ENCODE results near the gene CEP290.

- TF ChIP-seq CTCF (IDR thresholded peaks at IDR 0.05; ENCODE audit: low read depth, low read length): no peak
- no peak for TF ChIP-seq EZH2phosphoT487 (IDR thresholded peaks at IDR 0.05; ENCODE audit: low read depth)
These were observed 9.5 kb downstream of the CEP290 start for GRCh38 chr12:88132392-88132791.
